Activated CD8-positive, alpha-beta memory T cell treated with anti-CD3 and anti-CD28 coated beads for 24 hours (primary cell): Measurements from ENCODE around the gene PLCL1.

Source experiments
- DNase-seq: peaks from one replicate; pipeline ENCODE4 v3.0.0-alpha.2; 2020

The PLCL1 gene

GRCh38 chr2:197804049-197804757 lies at the start of gene PLCL1:
TSS of gene PLCL1 (plus strand) at chr2:197804593.
- peak; percentile 93 for DNase-seq

GRCh38 chr2:197759013-197759412 lies 45.4 kb upstream of the PLCL1 start:
- no peak for DNase-seq

GRCh38 chr2:197759625-197760292 lies 44.6 kb upstream of the PLCL1 start:
- no peak for DNase-seq

- DNase-seq = no peak
Measured at GRCh38 chr2:197760293-197760657, 44.1 kb upstream of the PLCL1 start.

GRCh38 chr2:197777823-197778407 lies 26.5 kb upstream of the PLCL1 start:
- no peak for DNase-seq

GRCh38 chr2:197779261-197779660 lies 25.1 kb upstream of the PLCL1 start:
- DNase-seq = no peak

GRCh38 chr2:197782126-197782525 lies 22.3 kb upstream of the PLCL1 start:
- no peak for DNase-seq

- DNase-seq = no peak
Measured at GRCh38 chr2:197784956-197785941, 19.1 kb upstream of the PLCL1 start, which contains the start of gene BOLL. TSS of gene BOLL (minus strand) at chr2:197785319. CDS start at chr2:197781850, 3,469 bp downstream.

- DNase-seq = peak; percentile 85
Measured at GRCh38 chr2:197786010-197786877, 18.1 kb upstream of the PLCL1 start.

- DNase-seq = no peak
Measured at GRCh38 chr2:197793456-197793855, 10.9 kb upstream of the PLCL1 start.

GRCh38 chr2:197795277-197795676 lies 9.1 kb upstream of the PLCL1 start:
- DNase-seq = no peak

- no peak for DNase-seq
Measured at GRCh38 chr2:197798187-197798586, 6.2 kb upstream of the PLCL1 start.

- no peak for DNase-seq
Measured at GRCh38 chr2:197799068-197799467, 5.3 kb upstream of the PLCL1 start.

- no peak for DNase-seq
Measured at GRCh38 chr2:197800091-197800490, 4.3 kb upstream of the PLCL1 start.

- DNase-seq = no peak
Measured at GRCh38 chr2:197801033-197801432, 3.4 kb upstream of the PLCL1 start.

GRCh38 chr2:197803033-197803444 lies 1.4 kb upstream of the PLCL1 start:
- DNase-seq = peak; percentile 60

- DNase-seq = peak; percentile 79
Measured at GRCh38 chr2:197804758-197805714, 643 bp downstream of the PLCL1 start.

GRCh38 chr2:197805715-197806633 lies 1.6 kb downstream of the PLCL1 start:
- DNase-seq = no peak

- no peak for DNase-seq
Measured at GRCh38 chr2:197809064-197809463, 4.7 kb downstream of the PLCL1 start.

GRCh38 chr2:197810016-197810415 lies 5.6 kb downstream of the PLCL1 start:
- no peak for DNase-seq
